Left cardiac atrium (tissue), 4 donors: ENCODE data around the gene METTL16. TPM values are rescaled to one million over a fixed set of nuclear protein-coding genes. Genes with fewer than 3 reads are reported as not detected.
"Not testable (repeated sequence)": the region's sequence is repeated elsewhere in the genome, so short reads cannot be mapped to it uniquely, and the experiment has no call there.

Experiments
- ATAC-seq, 2 donors: fragments of 200-7000 bp; cut with Tn5 transposase; one replicate each; pipeline ENCODE4 v1.9.1; 2020; ENCODE audit warnings: mild to moderate bottlenecking in 2 of 2, moderate library complexity in 2 of 2
- DNase-seq: peaks from one replicate; pipeline ENCODE4 v3.0.0-alpha.2; 2020
- intact Hi-C, 2 donors: fragments of 100-400 bp; cut with DNase I; formaldehyde crosslinking; loops; one replicate each; pipeline versions ENCODE4 v1.14.1 to v1.15.1; 2022 to 2023
- long read RNA-seq: library from polyadenylated mRNA; unstranded; transcript quantifications from one replicate; pipeline ENCODE4 v2.0.0, GENCODE V29; 2021
- total RNA-seq, 2 donors: library from RNA; stranded (reverse); fragmentation: NEBNext Ultra II Directional; extraction: Animal tissue kit (Norgen Biotek cat#: 25700); gene quantifications; one replicate each; pipeline ENCODE4 v1.2.1, GENCODE V29; 2021
- donor health status: DM: no; HTN: yes; CAD: no.
- donor health status: DM: no; HTN: yes; CAD: no; lungs with severe emphysema.
- donor health status: DM: yes; HTN: yes; CAD: no.
- donor health status: Dilated cardiomyopathy.

METTL16 gene, protein sequence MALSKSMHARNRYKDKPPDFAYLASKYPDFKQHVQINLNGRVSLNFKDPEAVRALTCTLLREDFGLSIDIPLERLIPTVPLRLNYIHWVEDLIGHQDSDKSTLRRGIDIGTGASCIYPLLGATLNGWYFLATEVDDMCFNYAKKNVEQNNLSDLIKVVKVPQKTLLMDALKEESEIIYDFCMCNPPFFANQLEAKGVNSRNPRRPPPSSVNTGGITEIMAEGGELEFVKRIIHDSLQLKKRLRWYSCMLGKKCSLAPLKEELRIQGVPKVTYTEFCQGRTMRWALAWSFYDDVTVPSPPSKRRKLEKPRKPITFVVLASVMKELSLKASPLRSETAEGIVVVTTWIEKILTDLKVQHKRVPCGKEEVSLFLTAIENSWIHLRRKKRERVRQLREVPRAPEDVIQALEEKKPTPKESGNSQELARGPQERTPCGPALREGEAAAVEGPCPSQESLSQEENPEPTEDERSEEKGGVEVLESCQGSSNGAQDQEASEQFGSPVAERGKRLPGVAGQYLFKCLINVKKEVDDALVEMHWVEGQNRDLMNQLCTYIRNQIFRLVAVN
- 10 to 100 TPM; 19.2 to 22.7 TPM for total RNA-seq
- long read RNA-seq, partial matches to known transcripts: 1 of 2 reads
- long read RNA-seq, other reads (novel, unspliced or antisense): 1 of 2 reads

DNA sequence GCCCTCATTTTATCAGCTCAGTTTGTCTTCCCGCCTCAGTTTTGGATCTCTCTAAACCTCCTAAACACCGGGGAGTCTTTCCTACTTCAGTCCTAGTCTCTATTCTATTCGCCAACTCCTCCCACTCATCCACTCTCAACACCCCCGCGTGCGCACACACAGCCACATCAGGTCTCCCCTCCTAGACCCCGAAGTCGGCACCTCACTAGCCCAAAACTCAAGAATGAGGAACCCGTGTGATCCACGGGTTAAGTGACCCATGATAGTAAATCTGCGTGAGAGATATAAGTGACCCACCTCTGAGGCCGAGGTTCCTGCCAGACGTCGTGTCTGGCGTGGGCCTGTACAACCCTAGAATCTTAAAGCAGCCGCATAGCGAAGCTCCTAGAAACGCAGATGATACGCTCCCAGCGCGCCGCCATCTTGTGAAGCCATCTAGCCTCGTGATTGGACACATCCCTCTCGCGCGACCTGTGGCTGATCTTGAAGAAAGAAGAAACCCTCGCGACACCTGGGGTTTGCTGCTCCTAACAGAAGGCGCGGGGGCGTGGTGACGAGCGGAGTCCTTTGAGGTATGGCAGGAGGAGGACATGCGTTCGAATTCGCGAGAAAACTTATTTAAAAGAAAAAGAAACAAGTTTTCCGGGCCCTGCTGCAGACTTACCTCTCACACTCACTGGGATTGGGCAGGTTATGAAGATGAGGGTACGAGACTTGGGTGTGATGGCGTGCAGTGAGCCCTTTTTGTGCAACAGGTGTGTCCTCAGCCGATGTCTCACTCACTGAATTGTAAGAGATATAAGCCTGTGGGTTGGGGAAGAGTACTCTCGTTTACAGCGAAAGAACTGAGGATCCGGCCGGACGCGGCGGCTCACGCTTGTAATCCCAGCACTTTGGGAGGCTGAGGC, at the start of gene METTL16:
METTL16 (minus strand) TSS at position 427 of the 908 bp plus-strand sequence. CDS start 9,557 bp downstream, outside the sequence.
- ATAC-seq (peak; percentile 100), DNase-seq (peak; percentile 99)
- intact Hi-C loops: loop anchor here in 1 of 2 donors (10.0 kb wide), 1 partner anchor 173 kb away; no protein-coding TSS in a partner anchor

DNA sequence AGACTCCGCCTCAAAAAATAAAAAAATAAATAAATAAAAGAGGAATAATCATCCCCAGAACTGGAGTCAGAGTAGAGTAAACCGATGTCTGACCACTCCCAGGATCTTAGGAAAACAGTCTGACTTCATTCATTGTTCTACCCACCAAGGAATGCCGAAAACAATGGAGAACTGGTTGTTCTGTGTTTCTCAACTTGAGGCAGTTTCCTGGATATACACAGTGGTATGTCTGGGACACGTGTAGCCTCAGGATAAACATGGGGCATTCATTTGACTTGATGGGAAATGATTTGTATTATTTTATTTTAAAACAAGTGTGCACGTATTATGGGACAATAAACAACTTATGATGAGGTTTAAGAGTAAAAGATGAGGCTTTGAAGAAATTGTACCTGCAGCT, 49.0 kb upstream of the METTL16 start:
- intact Hi-C loops: no loop called here
- no peak for ATAC-seq
- DNase-seq: no peak

DNA sequence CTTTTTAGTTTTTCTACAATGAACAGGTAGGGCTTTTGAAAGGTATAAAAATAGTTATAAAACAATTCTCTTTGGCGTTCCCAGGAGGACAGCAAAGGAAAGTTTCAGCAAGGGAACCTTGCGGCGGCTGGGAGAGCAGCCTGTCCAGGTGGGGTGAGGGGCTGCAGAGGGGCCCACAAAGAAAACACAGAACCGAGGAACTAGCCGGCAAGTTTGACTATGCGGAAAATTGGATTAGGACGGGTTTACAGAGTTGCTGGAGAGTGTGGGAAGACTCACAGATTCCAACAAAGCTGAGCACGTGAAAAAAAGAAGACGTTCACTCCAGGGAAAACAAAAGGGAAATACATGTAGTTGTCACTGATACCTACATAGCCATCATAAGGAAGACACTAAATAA, 40.2 kb upstream of the METTL16 start:
- intact Hi-C loops: no loop called here
- no peak for ATAC-seq

DNA sequence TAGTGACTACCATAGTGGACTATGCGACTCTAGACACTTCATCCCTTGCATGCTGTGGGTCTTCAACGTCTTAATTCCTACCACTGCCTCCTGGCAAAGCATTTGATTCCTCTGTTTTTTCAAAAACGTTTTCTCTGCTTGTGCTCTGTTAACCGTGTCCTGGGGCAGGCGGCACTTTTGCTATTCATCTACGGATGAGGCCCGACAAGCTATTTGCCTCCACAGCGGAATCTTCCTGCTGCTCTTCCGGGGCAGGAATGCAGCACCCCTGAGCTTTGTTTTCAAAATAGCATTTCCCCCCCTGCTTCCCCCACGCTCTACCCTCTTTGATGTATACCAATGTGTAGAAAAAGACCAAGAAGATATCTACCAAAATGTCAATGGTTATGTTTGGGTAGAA, 39.8 kb upstream of the METTL16 start:
- ATAC-seq (no peak), DNase-seq (no peak)
- intact Hi-C loops: no loop called here

More for the DNA sequence above, 40.2 kb upstream of the METTL16 start:
- DNase-seq: no peak

DNA sequence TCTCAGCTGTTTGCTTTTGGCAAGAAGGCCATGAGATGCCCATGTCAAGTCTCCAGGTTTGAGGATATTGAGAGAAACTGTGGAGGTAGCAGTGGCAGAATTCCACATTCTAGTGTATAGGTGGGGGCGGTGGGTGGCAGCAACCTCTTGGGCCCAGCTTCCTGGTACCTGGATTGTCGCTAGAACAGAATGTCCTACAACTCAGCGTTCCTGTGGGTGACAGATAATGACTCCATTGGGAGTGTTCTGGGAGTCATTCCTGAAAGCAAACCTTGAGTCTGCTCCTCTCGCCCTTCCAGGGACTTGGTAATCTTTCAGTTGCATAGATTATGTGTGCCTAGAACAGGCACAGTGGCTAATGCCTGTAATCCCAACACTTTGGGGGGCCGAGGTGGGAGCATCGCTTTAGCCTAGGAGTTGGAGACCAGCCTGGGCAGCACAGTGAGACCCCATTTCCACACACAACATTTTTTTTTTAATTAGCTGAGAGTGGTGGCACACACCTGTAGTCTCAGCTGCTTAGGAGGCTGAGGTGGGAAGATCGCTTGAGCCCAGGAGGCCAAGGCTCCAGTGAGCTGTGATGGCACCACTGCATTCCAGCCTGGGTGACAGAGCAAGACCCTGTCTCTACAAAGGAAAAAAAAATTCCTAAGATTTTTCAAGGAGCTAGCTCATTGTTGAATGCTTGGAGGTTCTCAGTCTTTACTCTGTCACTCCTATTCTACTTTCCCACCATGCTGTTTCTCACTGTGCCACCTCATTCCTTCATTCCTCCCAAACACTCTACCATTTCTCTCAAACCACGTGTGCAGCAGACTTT, 37.9 kb upstream of the METTL16 start:
- ATAC-seq (no peak), DNase-seq (no peak)
- intact Hi-C loops: no loop called here

DNA sequence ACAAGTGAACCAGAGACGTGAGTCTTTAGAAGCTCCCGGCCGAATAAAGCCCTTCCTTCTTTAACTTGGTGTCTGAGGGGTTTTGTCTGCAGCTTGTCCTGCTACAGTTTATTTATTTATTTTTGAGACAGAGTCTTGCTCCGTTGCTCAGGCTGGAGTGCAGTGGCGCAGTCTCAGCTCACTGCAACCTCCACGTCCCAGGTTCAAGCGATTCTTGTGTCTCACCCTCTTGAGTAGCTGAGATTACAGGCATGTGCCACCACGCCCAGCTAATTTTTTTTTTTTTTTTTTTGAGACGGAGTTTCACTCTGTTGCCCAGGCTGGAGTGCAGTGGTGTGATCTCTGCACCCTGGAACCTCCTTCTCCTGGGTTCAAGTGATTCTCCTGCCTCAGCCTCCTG, 36.3 kb upstream of the METTL16 start:
- ATAC-seq, DNase-seq, intact Hi-C loops: not testable (repeated sequence)

DNA sequence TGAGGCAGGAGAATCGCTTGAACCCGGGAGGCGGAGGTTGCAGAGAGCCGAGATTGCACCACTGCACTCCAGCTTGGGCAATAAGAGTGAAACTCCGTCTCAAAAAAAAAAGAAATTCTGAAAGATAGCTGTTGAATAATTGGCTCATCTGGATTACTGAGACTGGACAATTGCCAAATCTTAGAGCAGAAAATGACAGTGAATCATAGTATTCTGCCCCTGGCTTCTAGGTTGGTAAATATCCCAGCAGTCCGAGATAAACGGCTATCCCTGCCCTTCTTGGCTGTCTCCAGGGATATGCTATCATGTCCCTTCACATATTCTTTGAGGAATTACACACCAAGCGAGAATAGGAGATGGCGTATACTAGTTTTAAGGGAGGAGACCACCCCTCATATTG, 35.5 kb upstream of the METTL16 start:
- DNase-seq: no peak
- intact Hi-C loops: no loop called here
- ATAC-seq: peak in 1 of 2 donors; percentile 44

DNA sequence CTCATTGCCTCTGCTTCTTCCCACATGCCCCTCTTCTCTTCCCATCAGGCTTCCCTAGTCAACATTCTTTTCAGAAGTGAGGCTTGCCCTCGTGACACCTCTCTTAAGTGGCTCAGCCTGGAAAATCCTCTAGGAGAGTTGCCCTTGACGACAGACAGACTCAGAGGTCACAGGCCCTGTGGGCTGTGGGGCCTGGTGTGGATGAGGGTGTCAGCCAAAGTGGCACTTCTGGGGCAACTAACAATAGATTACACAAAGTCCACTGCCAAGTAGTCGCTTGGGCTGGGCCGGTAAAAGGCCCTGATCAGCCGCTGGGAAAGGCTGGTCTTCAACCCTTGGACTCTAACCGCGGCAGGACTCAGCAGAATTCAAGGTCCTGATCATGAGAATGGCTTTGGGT, 33.7 kb upstream of the METTL16 start:
- intact Hi-C loops: no loop called here
- ATAC-seq: peak; percentile 87 to 88

DNA sequence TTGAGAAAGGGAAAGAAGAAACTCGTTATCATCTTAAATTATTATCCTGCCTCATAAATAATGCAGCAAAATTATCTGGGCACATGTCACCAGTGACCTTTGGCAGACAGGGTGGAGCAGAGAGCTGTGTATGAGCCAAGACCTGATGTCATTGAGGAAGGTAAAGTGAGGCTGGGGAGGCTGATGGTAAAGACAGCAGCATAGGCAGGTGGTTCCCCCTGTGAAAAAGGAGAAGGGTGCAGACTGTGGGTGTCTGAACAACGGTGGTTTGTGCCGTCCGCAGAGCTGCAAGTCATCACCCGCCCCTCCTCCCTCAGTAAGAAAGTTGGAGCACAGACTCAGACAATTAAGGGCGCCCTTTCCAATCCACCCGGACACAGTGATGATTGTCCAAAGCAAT, 30.8 kb upstream of the METTL16 start:
- intact Hi-C loops: no loop called here
- DNase-seq (no peak), ATAC-seq (no peak)

More for the DNA sequence above, 33.7 kb upstream of the METTL16 start:
- peak; percentile 41 for DNase-seq

DNA sequence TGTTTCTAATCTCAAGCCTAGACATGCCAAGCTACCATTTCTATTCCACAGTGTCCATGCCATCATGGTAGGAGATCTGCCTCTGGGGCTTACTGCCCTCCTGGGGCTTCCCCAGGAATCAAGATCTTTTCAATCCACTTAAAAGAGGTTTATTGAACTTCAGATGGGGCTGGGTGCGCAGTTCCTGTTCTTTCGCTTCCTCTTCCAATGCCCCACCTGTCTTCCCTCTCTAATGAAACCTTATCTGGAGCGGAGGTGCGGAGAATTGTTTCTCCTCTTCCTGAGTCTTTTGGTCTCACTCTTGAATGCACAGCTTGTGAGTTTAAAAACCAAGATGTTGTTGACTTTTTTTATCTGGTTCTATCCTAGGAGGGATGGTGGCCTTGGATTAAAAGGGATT, 30.4 kb upstream of the METTL16 start:
- intact Hi-C loops: no loop called here
- DNase-seq: no peak
- no peak for ATAC-seq

DNA sequence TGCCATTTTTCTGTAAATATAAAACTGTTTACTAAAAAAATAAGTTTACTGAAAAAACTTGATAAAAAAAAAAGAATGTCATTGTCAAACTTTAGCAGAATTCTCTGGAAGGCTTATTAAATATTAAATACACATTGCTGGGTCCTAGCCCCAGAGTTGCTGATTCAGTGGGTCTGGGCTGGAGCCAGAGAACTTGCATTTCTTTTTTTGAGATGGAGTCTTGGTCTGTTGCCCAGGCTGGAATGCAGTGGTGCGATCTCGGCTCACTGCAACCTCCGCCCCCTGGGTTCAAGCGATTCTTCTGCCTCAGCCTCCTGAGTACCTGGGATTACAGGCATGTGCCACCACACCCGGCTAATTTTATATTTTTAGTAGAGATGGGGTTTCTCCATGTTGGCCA, 25.9 kb upstream of the METTL16 start:
- intact Hi-C loops: not testable (repeated sequence)

DNA sequence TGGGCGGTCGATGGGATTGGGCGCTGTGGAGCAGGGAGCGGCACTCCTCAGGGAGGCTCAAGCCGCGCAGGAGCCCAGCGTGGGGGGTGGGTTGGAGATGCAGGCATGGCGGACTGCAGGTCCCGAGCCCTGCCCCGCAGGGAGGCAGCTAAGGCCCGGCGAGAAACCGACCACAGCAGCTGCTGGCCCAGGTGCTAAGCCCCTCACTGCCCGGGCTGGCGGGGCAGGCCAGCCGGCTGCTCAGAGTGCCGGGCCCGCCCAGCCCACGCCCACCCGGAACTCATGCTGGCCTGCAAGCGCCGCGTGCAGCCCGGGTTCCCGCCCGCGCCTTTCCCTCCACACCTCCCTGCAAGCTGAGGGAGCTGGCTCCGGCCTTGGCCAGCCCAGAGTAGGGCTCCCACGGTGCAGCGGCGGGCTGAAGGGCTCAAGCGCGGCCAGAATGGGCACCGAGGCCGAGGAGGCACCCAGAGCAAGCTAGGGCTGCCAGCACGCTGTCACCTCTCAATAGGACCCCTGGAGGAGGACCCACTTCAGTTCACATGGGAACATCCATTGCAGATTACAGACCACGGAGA, 20.5 kb upstream of the METTL16 start:
- intact Hi-C loops: no loop called here
- ATAC-seq (no peak), DNase-seq (no peak)

More for the DNA sequence above, 25.9 kb upstream of the METTL16 start:
- ATAC-seq: peak in 1 of 2 donors; percentile 26
- DNase-seq: not testable (repeated sequence)

DNA sequence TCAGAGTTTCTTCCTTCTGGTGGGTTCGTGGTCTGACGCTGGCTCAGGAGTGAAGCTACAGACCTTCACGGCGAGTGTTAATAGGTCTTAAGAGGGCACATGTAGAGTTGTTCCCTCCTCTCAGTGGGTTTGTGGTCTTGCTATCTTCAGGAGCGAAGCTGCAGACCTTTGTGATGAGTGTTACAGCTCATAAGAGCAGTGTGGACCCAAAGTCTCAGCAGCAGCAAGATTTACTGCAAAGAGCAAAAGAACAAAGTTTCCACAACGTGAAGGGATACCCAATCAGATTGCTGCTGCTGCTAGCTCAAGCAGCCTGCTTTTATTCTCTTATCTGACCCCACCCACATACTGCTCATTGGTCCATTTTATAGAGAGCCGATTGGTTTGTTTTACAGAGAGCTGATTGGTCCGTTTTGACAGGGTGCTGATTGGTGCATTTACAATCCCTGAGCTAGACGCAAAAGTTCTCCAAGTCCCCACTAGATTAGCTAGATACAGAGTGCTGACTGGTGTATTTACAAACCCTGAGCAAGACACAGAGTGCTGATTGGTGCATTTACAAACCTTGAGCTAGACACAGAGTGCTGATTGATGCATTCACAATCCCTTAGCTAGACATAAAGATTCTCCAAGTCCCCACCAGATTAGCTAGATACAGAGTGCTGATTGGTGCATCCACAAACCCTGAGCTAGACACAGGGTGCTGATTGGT, 19.7 kb upstream of the METTL16 start:
- DNase-seq, intact Hi-C loops, ATAC-seq: not testable (repeated sequence)

DNA sequence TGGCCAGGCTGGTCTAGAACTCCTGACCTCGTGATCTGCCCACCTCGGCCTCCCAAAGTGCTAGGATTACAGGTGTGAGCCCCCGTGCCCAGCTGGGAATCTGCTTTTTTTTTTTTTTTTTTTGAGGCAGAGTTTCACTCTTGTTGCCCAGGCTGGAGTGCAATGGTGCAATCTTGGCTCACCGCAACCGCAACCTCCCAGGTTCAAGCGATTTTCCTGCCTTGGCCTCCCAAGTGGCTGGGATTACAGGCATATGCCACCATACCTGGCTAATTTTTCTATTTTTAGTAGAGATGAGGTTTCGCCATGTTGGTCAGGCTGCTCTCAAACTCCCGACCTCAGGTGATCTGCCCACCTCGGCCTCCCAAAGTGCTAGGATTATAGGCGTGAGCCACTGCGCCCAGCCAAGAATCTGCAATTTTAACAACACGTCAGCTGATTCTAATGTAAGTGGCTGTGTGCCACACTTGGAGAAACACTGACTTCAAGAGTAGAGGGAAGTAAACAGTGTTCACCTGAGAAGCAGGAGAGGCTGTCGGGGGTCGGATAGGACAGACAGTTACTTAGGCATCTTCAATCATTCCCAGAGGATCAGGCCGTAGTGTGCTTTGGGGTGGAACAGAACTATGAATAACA, 10.2 kb upstream of the METTL16 start:
- intact Hi-C loops, ATAC-seq, DNase-seq: not testable (repeated sequence)

DNA sequence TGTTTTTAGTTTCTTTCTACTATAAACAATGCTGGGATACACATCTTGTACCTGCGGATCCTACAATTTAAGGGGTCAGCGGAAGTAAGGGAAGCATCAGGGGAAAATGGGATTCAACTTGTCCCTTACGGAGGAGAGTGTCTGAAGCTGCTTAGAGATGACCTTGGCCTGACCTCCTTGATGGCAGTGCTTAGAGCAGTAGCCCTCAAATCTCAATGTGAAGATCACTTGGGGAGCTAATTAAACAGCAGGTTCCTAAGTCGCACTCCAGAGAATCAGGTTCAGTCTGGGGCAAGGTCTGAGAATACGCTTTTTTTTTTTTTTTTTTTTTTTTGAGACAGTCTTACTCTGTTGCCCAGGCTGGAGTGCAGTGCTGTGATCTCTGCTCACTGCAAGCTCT, 9.6 kb upstream of the METTL16 start:
- ATAC-seq (no peak), DNase-seq (no peak)
- intact Hi-C loops: no loop called here

DNA sequence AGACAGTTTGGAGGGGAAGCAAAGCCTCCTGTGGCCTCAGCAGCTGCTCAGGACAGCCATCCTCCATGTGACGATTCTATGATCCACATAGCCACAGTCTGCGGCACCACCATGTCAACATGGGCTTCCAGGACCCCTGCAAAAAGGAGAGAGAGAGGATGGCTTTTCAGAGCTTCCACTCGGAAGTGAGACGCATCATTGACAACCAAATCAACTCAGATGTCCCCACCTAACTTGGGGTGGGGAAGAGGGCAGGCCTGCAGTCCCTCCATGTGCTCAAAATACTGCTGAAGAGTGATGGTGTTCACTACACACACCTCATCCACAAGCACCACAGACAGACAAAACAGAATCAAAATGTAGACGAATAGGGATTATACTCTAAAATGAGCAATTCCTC, 5.9 kb upstream of the METTL16 start:
- ATAC-seq: no peak
- no peak for DNase-seq
- intact Hi-C loops: loop anchor here in 1 of 2 donors (10.0 kb wide), 1 partner anchor 167 kb away; no protein-coding TSS in a partner anchor

DNA sequence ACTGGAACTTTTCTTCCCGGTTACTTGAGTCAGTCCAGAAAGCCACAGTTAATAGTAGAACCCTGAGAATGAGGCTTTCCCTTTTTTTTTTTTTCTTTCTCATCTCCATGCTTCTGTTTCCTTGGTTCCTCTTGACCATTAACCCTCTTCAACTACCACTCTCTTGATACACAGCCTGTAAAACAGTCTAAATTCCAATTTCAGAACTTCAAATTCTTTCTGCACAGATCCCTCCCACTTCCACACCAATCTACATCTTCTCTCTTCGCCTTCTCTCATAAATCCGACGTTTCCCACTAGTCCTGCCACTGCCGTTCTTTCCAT, 588 bp downstream of the METTL16 start:
- DNase-seq: no peak
- no peak for ATAC-seq
- intact Hi-C loops: loop anchor here in 1 of 2 donors (10.0 kb wide), 1 partner anchor 174 kb away; no protein-coding TSS in a partner anchor
